GM21423 (cell line): ENCODE results near the gene MXD4.

Source experiments
- ATAC-seq: cut with Tn5 transposase; IDR thresholded peaks from one replicate; pipeline ENCODE4 v1.9.1; 2021; ENCODE audit warnings: mild to moderate bottlenecking, moderate library complexity; ENCODE audit not compliant: unreplicated experiment

Gene MXD4

DNA sequence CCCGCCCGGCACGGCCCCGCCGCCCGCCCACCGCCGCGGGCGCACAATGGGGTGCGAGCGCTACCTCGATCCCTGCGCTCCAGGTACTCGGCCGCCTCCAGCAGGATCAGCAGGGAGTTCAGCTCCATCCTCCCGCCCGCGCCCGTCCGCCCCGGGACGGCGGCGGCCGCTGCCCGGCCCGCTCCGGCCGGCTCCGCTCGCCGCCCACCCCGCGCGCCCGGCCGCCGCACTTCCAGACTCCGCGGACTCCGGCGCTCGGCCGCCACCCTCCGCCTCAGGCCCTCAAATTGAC lies at the start of gene MXD4:
MXD4 (minus strand) TSS at position 257 of the 292 bp plus-strand sequence; CDS start at position 128, 129 bp downstream.
- peak; percentile 1 for ATAC-seq

GRCh38 chr4:2306773-2307410 lies 45.0 kb upstream of the MXD4 start:
- ATAC-seq, result no peak

GRCh38 chr4:2305766-2306501 lies 44.0 kb upstream of the MXD4 start:
- no peak for ATAC-seq

DNA sequence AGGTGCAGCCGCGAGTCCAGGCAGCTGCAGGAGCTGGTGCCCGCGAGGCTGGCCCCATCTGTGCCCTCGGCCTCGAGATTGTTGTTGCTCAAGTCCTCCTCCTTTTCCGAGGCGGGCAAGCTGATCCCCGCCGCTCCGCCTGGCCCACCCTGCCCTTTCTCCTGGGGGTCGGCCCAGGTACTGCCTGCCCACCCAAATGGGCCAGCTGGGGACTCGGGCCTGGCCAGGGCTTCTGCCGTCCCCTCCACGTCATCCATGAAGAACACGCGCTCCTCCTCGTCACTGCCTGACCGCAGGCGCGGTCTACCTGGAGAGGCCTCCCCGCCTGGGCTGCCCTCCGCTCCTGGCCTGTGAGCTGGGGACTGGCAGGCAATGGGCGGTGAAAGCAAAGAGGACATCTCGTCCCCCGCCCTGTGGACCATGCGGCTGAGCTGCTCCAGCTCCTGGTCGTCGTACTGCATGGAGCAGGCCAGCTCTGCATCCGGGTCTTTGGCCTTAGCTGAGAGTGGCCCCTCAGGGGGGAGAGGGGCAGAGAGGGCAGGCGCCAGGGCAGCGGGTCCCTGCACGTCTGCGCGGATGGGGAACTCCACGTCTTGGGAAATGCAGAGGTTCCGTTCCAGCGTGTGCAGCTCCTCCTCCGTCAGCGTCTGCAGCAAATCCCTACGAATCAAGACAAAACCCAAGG lies 43.1 kb upstream of the MXD4 start:
- no peak for ATAC-seq

GRCh38 chr4:2304321-2304876 lies 42.5 kb upstream of the MXD4 start:
- ATAC-seq, result no peak

- ATAC-seq, result no peak
Measured at GRCh38 chr4:2303686-2304320, 41.9 kb upstream of the MXD4 start.

GRCh38 chr4:2303121-2303685 lies 41.3 kb upstream of the MXD4 start:
- ATAC-seq, result no peak

GRCh38 chr4:2302387-2303119 lies 40.6 kb upstream of the MXD4 start:
- ATAC-seq, result no peak

GRCh38 chr4:2301806-2302205 lies 39.9 kb upstream of the MXD4 start:
- ATAC-seq, result no peak

DNA sequence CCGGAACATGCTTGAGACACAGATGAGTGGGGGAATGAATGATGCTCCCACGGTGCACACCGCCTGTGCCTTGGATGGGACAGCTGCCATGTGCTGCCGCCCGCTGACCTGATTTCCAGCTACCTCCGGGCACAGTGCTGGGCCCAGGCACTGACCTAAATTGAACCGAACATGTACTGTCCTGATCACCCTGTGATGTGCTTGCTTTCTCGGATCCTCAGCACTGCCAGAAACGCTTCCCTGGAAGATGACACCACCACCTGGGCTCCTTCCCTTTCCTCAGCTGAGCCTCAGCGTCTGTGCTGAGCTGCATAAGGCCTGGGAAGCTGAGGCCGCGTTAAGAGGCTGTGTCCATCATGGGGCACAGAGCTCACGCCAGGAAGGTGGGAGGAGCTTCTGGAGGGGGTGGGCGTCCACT lies 39.3 kb upstream of the MXD4 start:
- no peak for ATAC-seq

- ATAC-seq, result no peak
Measured at GRCh38 chr4:2300431-2301224, 38.7 kb upstream of the MXD4 start.

GRCh38 chr4:2299794-2300193 lies 37.9 kb upstream of the MXD4 start:
- ATAC-seq, result no peak

- no peak for ATAC-seq
Measured at GRCh38 chr4:2298532-2298991, 36.7 kb upstream of the MXD4 start.

DNA sequence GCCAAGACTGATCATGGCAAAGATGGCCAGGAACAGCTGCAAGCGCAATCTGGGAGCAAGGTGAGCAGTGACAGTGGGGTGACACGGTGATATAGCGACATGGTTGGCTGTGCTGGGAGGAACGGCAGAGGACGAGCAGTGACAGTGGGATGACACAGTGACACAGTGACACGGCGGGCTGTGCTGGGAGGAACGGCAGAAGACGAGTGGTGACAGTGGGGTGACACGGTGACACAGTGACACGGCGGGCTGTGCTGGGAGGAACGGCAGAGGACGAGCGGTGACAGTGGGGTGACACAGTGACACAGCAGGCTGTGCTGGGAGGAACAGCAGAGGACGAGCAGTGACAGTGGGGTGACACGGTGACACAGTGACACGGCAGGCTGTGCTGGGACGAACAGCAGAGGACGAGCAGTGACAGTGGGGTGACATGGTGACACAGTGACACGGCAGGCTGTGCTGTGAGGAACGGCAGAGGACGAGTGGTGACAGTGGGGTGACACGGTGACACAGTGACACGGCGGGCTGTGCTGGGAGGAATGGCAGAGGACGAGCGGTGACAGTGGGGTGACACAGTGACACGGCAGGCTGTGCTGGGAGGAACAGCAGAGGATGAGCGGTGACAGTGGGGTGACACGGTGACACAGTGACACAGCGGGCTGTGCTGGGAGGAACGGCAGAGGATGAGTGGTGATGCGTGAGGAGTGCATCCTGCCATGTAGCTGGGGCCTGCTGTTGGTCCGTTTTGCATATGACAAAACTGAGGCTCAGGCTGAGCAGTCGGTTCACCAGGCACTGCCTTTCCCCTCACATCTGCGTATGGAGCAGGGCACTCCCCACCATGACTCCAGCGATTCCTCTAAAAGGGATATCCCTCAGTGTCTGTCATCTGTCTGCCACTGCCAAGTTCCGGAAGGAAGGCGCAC lies 36.0 kb upstream of the MXD4 start:
- ATAC-seq, result no peak

DNA sequence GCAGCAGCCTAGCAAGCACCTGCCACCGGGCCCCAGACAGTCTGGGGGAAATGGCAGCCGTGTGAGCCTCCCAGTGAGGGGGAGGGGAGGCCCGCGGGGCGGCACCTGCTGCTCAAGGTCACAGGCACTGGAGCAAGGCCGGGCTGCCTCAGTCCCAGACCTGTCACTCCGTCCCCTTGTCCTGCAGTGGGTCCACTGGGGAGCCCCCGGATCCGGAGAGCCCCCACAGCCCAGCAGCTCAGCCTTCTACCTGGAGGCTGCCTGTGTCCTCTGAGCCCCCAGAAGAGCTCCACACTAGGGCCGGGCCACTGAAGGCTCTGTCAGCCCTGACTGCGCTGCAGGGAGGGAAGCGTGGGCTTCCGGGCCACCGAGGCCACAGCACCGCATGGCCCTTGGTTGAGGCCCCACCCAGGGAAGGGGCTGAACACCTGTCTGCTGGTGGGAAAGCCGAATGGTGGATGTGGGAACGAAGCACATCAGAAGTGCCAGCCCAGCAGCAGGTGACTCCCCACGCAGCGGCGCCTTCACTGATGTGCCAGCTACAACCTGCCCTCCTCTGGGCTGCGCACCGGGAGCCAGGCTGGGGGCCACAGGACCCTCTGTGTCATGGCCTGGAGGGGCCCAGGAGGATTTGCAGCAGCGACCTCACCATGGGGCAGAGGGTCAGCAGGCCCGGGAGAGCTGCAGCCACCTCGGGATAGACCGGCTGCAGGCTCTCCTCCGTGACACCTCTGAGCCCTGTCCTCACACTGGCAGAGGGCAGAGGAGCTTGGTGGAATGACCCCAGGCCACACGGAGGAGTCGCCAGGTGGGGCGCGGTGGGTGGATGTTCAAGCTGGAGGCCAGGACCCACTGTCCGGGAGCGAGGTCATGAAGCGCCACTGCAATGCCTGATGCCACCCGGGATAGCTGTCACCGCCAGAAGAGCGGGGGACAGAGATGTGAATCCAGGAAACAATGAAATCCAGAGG lies 35.0 kb upstream of the MXD4 start:
- no peak for ATAC-seq

- ATAC-seq, result no peak
Measured at GRCh38 chr4:2295900-2296442, 34.1 kb upstream of the MXD4 start.

- no peak for ATAC-seq
Measured at GRCh38 chr4:2295500-2295899, 33.6 kb upstream of the MXD4 start.
